ENCODE data around the gene PHYKPL. TPM values are rescaled to one million over a fixed set of nuclear protein-coding genes. Genes with fewer than 3 reads are reported as not detected.

PHYKPL gene
- total RNA-seq, 1 experiment from 2014 or later, result 41.7 TPM

DNA sequence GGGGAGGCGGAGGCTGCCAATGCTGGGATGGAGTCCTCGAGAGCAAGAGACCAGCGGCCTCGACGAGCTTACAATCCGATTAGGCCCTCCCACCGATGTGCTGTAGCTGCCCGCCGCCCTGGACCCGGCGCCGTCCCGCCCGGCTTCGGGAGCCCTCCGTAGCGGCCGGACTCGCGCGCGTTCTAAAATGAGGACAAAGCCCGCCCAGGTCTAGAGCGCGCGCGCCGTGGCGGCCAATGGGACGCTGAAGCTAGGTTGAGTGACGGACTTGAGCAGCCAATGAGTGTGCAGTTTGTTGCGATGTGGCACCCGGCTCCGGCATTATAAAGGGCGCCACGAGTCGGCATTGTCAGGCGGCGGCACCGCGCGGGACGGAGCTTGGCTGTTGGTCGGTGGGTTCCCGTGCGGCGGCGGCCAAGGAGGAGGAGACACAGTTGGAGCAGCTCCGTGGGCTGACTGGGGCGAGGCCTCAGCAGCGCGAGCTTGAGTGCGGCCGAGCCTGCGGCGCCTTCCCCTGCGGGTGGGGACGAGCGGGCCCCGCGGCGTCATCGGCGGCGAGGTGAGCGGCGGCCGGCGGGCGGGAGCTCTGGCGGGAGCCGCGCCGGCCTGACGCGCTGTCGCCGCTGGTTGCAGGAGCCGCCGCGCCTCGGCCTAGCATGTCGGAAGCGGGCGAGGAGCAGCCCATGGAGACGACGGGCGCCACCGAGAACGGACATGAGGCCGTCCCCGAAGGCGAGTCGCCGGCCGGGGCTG lies 28.2 kb downstream of the PHYKPL start, which contains the start of gene HNRNPAB (continued):
- TF ChIP-seq, protein P1, sequence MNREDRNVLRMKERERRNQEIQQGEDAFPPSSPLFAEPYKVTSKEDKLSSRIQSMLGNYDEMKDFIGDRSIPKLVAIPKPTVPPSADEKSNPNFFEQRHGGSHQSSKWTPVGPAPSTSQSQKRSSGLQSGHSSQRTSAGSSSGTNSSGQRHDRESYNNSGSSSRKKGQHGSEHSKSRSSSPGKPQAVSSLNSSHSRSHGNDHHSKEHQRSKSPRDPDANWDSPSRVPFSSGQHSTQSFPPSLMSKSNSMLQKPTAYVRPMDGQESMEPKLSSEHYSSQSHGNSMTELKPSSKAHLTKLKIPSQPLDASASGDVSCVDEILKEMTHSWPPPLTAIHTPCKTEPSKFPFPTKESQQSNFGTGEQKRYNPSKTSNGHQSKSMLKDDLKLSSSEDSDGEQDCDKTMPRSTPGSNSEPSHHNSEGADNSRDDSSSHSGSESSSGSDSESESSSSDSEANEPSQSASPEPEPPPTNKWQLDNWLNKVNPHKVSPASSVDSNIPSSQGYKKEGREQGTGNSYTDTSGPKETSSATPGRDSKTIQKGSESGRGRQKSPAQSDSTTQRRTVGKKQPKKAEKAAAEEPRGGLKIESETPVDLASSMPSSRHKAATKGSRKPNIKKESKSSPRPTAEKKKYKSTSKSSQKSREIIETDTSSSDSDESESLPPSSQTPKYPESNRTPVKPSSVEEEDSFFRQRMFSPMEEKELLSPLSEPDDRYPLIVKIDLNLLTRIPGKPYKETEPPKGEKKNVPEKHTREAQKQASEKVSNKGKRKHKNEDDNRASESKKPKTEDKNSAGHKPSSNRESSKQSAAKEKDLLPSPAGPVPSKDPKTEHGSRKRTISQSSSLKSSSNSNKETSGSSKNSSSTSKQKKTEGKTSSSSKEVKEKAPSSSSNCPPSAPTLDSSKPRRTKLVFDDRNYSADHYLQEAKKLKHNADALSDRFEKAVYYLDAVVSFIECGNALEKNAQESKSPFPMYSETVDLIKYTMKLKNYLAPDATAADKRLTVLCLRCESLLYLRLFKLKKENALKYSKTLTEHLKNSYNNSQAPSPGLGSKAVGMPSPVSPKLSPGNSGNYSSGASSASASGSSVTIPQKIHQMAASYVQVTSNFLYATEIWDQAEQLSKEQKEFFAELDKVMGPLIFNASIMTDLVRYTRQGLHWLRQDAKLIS (CRISPR knock-in tag; IDR thresholded peaks at IDR 0.05; ENCODE audit: borderline replicate concordance), result no peak
- TF ChIP-seq ARID4B (CRISPR knock-in tag; IDR thresholded peaks at IDR 0.05; ENCODE audit: borderline replicate concordance), result peak; percentile 94
- peak; percentile 90; the same call in 1 of the 2 replicates for TF ChIP-seq JUN (CRISPR knock-in tag; IDR thresholded peaks at IDR 0.05)
- TF ChIP-seq GTF2I (CRISPR knock-in tag; conservative IDR thresholded peaks at IDR 0.05), result no peak
- no peak for TF ChIP-seq FOXJ3 (CRISPR knock-in tag; IDR thresholded peaks at IDR 0.05; ENCODE audit: borderline replicate concordance)
- TF ChIP-seq, protein P2, sequence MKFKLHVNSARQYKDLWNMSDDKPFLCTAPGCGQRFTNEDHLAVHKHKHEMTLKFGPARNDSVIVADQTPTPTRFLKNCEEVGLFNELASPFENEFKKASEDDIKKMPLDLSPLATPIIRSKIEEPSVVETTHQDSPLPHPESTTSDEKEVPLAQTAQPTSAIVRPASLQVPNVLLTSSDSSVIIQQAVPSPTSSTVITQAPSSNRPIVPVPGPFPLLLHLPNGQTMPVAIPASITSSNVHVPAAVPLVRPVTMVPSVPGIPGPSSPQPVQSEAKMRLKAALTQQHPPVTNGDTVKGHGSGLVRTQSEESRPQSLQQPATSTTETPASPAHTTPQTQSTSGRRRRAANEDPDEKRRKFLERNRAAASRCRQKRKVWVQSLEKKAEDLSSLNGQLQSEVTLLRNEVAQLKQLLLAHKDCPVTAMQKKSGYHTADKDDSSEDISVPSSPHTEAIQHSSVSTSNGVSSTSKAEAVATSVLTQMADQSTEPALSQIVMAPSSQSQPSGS (CRISPR knock-in tag; IDR thresholded peaks at IDR 0.05; ENCODE audit: borderline replicate concordance, low read depth), result no peak
- TF ChIP-seq, protein P3, sequence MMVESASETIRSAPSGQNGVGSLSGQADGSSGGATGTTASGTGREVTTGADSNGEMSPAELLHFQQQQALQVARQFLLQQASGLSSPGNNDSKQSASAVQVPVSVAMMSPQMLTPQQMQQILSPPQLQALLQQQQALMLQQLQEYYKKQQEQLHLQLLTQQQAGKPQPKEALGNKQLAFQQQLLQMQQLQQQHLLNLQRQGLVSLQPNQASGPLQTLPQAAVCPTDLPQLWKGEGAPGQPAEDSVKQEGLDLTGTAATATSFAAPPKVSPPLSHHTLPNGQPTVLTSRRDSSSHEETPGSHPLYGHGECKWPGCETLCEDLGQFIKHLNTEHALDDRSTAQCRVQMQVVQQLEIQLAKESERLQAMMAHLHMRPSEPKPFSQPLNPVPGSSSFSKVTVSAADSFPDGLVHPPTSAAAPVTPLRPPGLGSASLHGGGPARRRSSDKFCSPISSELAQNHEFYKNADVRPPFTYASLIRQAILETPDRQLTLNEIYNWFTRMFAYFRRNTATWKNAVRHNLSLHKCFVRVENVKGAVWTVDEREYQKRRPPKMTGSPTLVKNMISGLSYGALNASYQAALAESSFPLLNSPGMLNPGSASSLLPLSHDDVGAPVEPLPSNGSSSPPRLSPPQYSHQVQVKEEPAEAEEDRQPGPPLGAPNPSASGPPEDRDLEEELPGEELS (CRISPR knock-in tag; IDR thresholded peaks at IDR 0.05), result 0 out of 2 replicates have a peak, but pooled peaks have one; percentile 81
- TF ChIP-seq, protein P4, sequence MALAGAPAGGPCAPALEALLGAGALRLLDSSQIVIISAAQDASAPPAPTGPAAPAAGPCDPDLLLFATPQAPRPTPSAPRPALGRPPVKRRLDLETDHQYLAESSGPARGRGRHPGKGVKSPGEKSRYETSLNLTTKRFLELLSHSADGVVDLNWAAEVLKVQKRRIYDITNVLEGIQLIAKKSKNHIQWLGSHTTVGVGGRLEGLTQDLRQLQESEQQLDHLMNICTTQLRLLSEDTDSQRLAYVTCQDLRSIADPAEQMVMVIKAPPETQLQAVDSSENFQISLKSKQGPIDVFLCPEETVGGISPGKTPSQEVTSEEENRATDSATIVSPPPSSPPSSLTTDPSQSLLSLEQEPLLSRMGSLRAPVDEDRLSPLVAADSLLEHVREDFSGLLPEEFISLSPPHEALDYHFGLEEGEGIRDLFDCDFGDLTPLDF (CRISPR knock-in tag; IDR thresholded peaks at IDR 0.05), result no peak; the same call in 1 of the 2 replicates
- 0 out of 2 replicates have a peak, but pooled peaks have one; percentile 17 for TF ChIP-seq ZNF512 (CRISPR knock-in tag; IDR thresholded peaks at IDR 0.05; ENCODE audit: borderline replicate concordance)
- TF ChIP-seq KAT7 (CRISPR knock-in tag; IDR thresholded peaks at IDR 0.05; ENCODE audit: borderline replicate concordance), result peak; percentile 96
- peak; percentile 39; the same call in 1 of the 2 replicates for TF ChIP-seq RORB (CRISPR knock-in tag; IDR thresholded peaks at IDR 0.05)
- peak; percentile 54; the same call in 1 of the 2 replicates for TF ChIP-seq IRF1 (CRISPR knock-in tag; IDR thresholded peaks at IDR 0.05)
- peak; percentile 92; the same call in 1 of the 2 replicates for TF ChIP-seq ZNF232 (CRISPR knock-in tag; IDR thresholded peaks at IDR 0.05)
- no peak for TF ChIP-seq CTCF (IDR thresholded peaks at IDR 0.05)
- TF ChIP-seq NR2C2 (CRISPR knock-in tag; IDR thresholded peaks at IDR 0.05), result no peak
- TF ChIP-seq GABPB1 (CRISPR knock-in tag; IDR thresholded peaks at IDR 0.05), result peak; percentile 49; the same call in 1 of the 2 replicates

Data from WTC11 (cell line).